NCI-H1436 treated with DMSO at 0.1 percent for 48 hours (cell line): Measurements from ENCODE around the gene RNF217.
"Not testable (repeated sequence)": the region's sequence is repeated elsewhere in the genome, so short reads cannot be mapped to it uniquely, and the experiment has no call there.

ENCODE experiments used
- DNase-seq: peaks from one replicate; lab custom pipeline; 2025; lab: John Stamatoyannopoulos, UW

RNF217 gene

GRCh38 chr6:125019281-125019680 lies 57.0 kb downstream of the RNF217 start:
- no peak for DNase-seq

DNA sequence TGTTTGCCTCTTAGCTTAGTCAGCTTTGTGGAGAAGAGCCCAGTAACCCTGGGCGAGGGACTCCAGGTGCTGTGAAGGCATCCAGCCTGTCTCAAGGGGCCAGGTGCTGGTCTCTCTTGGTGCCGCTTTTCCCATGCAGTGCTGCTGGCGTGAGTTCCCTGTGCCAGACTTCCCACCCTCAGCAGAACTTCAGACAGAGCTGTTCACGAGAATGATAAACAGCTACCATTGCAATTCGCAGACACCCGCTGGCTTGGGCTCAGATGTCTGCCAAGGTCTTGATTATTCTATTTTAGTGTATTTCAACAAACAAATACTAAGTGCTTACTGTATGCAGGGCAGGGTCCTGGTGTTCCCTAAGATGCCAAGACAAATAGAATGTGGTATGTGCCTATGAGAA lies 57.7 kb downstream of the RNF217 start:
- DNase-seq = no peak

DNA sequence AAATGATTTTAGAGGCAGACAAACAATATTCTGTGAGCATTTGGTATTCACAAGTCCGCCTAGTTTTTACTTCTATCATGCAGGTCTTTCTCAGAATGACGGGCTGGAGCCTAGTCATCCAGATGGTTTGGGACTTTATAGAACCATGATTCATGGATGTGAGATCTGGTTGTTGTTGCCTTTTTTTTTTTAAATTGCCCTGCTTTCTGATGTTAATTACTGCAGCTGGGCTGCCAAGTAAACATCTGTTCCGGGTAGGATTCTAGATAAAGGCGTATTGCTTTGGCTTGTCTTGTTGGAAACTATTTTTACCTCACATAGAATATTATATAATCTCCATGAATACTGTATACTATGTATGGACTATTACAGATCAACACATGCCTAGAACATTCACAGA lies 58.1 kb downstream of the RNF217 start:
- DNase-seq = no peak

DNA sequence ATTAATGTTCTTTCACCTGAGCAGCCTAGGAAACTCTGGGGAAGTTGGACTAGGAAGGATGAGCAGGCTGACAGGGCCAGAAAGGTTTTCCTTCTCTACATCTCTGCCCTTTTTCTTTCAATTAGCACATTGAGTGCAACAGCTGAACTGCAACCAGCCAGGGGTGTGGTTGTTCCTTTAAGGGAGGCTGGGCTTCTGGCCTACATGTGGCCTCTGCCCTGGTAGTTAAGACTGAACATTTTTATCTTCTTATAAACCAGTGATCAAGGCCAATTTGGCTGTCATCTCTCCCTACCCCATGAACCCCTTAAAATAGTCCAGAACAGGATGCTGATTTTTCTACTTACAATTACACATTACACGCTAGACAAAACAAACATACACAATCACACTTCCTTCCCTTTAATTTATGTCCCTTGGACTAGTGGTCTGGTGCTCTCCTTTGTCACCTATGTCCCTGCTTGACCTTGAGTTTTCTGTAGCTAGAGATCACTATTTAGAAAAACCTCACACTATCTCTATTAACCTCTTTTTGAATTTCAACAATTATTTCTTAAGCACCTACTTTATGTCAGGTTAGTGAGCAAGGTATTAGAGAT lies 60.3 kb downstream of the RNF217 start:
- DNase-seq = no peak

DNA sequence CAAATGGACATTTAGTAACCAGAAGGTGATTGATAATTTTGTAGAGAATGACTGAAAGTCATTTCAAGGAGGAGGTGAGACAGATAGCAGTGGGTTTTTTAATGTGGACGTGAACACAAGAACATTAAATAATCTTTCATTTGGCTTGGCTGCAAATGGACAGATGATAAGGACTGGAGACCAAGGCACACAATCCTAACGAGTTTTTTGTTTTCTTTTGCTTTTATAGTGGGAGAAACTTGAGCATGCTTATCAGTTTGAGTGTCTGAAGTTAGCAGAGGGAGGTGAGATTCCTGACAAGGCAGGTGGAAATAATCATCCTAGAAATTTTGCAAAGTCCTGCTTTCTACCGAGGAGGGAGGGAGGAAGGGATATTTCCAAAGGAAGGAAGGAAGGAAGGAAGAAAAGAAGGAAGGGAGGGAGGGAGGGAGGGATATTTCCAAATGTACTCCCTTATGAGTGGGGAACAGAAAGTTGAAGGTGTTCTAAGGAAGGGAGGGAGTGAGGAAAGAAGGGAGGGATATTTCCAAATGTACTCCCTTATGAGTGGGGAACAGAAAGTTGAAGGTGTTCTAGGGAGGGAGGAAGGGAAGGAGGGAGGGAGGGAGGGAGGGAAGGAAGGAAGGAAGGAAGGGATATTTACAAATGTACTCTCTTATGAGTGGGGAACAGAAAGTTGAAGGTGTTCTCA lies 63.1 kb downstream of the RNF217 start:
- no peak for DNase-seq

DNA sequence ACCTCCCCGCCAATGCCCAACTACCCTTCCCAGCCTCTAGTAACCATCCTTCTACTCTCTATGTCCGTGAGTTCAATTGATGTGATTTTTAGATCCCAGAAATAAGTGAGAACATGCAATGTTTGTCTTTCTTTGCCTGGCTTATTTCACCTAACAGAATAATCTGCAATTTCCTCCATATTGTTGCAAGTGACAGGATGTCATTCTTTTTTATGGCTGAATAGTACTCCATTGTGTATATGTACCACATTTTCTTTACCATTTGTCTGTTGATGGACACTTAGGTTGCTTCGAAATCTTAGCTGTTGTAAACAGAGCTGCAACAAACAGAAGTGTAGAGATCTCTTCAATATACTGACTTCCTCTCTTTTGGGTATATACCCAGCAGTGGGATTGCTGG lies 65.0 kb downstream of the RNF217 start:
- DNase-seq = no peak

GRCh38 chr6:125030969-125031368 lies 68.7 kb downstream of the RNF217 start:
- no peak for DNase-seq

DNA sequence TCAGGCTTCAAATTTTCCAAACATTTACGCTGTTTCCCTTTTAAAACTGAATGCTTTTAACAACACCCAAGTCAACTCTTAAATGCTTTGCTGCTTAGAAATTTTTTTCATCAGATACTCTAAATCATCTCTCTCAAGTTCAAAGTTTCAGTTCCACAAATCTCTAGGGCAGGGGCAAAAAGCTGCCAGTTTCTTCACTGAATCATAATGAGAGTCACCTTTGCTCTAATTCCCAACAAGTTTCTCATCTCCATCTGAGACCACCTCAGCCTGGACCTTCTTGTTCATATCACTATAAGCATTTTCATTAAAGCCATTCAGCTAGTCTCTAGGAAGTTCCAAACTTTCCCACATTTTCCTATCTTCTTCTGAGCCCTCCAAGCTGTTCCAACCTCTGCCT lies 69.1 kb downstream of the RNF217 start:
- no peak for DNase-seq

GRCh38 chr6:125034929-125035328 lies 72.7 kb downstream of the RNF217 start:
- DNase-seq = not testable (repeated sequence)

- DNase-seq = not testable (repeated sequence)
These were observed 74.2 kb downstream of the RNF217 start for GRCh38 chr6:125036486-125036885.

GRCh38 chr6:125037827-125038226 lies 75.6 kb downstream of the RNF217 start:
- no peak for DNase-seq

DNA sequence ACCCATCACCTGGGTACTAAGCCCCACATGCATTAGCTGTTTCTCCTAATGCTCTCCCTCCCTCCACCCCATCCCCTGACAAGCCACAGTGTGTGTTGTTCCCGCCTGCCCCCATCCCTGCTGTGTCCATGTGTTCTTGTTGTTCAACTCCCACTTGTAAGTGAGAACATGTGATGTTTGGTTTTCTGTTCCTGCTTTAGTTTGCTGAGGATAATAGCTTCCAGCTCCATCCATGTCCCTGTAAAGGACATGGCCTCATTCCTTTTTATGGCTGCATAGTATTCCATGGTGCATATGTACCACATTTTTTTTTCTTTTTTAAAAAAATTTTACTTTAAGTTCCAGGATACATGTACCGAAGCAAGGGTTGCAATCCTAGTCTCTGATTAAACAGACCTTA lies 76.7 kb downstream of the RNF217 start:
- no peak for DNase-seq

DNA sequence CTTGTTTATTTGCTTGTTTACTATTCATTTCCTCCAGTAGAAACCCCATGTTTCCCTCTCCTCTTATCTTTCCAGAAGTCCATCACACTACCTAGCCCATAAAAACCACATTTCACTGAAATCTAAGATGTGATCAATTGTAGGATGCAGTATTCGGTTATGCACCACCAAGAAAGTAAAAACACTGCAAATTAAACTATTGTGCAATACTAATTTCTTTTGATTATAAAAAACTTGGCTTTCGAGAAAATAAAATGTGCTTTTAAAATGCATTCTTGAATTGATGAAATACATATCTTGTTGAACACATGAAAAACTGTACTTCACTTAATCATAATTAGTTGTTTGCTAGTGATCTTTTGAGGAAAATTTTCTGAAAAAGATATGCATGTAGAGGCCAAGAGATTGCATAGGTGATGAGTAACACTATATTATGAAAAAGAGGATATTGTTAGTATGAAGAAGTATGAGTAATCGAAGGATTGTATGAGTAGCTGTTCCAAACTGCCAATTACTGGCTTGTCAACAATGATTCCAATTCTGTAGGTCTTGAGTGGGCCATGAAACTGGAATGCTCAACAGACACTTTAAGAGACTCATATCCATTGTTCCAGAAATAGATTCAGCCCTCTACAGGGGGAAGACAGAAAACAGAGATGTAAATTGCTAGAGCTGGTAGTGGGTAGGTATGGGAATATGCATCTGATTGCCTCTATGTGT lies 79.7 kb downstream of the RNF217 start:
- no peak for DNase-seq

DNA sequence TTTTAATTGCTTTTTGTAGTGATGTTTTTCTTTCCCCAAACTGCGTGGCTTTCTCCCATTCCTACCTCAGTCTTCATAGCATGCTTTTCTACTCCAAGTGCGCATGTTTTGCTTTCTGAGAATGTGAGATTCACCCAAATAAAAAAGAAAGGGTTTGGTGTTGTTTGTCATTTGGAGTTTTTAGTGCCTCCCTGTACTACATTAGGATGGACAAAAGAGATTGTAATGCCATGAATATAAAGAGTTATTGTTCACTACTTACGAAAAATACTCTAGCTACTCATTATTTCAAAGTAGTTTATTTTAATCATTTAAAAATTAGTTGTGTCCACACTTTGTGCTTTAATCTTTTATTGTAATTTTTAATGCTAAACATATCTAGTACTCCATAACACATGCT lies 81.8 kb downstream of the RNF217 start:
- DNase-seq = no peak

DNA sequence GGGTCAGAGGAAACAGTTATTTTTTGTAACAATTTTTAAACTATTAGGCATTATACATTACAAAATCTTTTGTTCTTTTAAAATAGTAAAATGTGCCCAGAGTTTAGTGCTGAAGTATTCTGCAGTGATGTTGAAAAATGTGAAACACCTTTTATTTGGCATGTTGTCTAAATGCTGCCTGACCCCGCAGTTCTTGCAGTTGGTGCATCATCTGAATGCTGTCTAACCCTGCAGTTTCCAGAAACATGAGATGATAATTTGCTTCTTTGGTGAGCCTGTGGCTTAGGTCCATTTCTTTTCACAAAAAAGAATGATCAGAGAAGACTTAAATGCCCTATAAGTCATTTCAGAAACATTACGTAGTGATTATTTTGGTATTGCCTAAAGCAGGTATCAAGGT lies 82.4 kb downstream of the RNF217 start:
- DNase-seq = no peak

- no peak for DNase-seq
These were observed 84.1 kb downstream of the RNF217 start for GRCh38 chr6:125046107-125046925.

DNA sequence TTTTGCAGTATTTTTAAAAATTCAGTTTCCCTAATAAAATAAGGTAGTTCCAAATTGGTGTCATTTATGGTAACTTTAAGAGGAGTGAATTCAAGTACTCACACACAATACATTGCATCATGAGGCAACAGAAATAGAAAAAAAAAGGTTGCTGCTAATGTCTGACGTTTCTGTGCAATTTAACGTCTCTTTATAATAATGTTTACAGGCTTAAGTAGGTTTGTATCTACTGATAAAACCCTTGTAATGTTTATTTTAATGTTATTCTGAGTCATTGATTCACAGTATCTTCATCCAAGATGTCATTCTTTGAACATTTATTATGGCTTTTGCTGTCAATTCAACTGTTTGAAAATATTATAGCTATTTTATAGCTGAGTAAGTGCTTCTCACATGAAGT lies 86.0 kb downstream of the RNF217 start:
- no peak for DNase-seq

DNA sequence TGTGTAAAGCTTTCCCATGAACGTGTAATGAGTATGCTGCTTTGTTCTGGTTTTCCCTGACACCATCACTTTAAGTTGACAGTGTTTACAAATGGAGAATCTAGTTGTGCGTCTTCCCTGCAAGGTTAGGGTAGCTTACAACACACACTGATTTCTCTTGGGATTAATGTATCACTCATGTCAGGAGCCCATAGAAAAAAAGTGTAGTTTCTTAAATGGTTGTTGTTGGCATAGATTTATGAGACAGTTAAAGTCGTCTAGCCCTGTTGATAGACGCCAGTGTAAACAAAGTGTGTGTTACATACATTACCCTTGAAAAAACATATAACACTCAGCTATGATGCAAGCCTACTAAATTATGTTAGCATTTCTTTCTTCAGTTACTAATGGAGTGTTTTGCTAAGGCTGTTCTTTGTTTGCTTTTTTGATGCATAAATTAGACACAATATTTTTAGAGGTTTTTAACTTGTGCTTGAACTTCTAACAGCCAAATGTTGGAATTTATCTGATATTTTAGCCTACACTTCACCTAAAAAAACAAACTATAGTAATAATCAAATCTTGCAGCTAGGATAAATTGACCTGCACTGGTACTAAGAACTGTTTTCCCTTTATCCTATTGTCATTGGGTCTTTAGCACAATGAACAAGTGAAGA lies 88.6 kb downstream of the RNF217 start:
- DNase-seq = no peak

DNA sequence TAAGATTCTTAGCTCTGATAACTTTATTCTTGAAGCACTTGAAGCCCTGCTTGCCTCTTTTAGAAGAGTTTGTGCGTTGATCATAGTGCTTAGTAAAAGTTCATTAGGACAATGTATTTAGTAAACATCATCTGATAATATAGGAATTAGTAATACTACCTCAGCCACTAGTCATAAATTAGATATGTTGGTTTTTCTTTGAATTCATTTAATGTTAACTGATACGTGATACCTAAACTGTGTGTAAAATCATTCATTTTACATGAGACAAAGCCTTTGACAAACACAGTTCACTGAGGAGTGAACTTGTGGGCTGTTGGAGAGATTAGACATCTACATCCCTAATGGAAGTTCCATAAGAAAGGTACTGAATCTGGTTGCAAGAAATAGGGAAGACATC lies 91.6 kb downstream of the RNF217 start:
- no peak for DNase-seq

DNA sequence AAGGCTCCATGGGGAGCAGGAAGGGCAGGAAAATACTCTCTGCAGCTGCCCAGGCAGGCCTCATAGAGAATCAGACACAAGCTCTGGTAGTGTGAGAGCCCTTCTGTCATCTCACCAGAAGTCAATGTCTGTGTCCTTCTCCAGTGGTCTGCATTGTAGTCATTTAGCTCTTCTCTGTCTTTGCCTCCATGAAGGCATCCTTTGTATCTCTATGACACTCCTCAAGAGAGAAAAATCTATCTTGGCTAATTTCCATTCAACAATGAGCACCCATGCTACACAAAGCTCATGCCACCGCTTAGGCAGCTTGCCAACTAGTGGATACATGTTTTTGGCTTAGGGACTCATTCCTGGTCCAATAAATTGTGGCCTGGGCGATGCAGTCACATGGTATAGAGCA lies 92.1 kb downstream of the RNF217 start:
- DNase-seq = no peak

- DNase-seq = no peak
These were observed 95.4 kb downstream of the RNF217 start for GRCh38 chr6:125057392-125058246.
